SK-N-SH treated with all-trans-retinoic acid at 6 μM for 48 hours (cell line): ENCODE measurements around the gene STPG1.

Experiments
- ATAC-seq: fragments of 200-7000 bp; cut with Tn5 transposase; 3 replicates; pipeline ENCODE4 v1.9.1; 2020; ENCODE audit warnings: mild to moderate bottlenecking, moderate library complexity
- ARNTL ChIP-seq: fragments of 450-650 bp; formaldehyde crosslinking; IDR thresholded peaks from 2 replicates; pipeline ENCODE4 v1.5.0; 2020; ENCODE audit warnings: low read depth, mild to moderate bottlenecking, moderate library complexity, borderline replicate concordance
- BACH2 ChIP-seq: fragments of 250-450 bp; sonication (Bioruptor Pico); IDR thresholded peaks from 2 replicates; pipeline ENCODE4 v1.9.0; 2021; ENCODE audit warnings: mild to moderate bottlenecking, borderline replicate concordance
- CSDC2 ChIP-seq: fragments of 250-450 bp; sonication (Bioruptor Pico); IDR thresholded peaks from 2 replicates; pipeline ENCODE4 v1.5.0; 2020; ENCODE audit warnings: mild to moderate bottlenecking, moderate library complexity
- ESRRG ChIP-seq: fragments of 250-450 bp; sonication (Bioruptor Pico); IDR thresholded peaks from 2 replicates; pipeline ENCODE4 v1.6.1; 2021; ENCODE audit warnings: mild to moderate bottlenecking
- GLIS3 ChIP-seq: fragments of 250-450 bp; sonication (Bioruptor Pico); IDR thresholded peaks from 2 replicates; pipeline ENCODE4 v1.5.0; 2020; ENCODE audit warnings: mild to moderate bottlenecking, moderate library complexity
- ISL1 ChIP-seq: fragments of 250-450 bp; sonication (Bioruptor Pico); IDR thresholded peaks from 2 replicates; pipeline ENCODE4 v2.1.2; 2022; ENCODE audit warnings: mild to moderate bottlenecking, moderate library complexity
- OSR1 ChIP-seq: fragments of 250-450 bp; sonication (Bioruptor Pico); IDR thresholded peaks from 2 replicates; pipeline ENCODE4 v1.8.0; 2022; ENCODE audit warnings: moderate library complexity, mild to moderate bottlenecking, inconsistent platforms
- PATZ1 ChIP-seq: fragments of 250-450 bp; sonication (Bioruptor Pico); IDR thresholded peaks from 2 replicates; pipeline ENCODE4 v1.8.0; 2020; ENCODE audit warnings: mild to moderate bottlenecking, moderate library complexity, borderline replicate concordance
- POU6F1 ChIP-seq: fragments of 250-450 bp; sonication (Bioruptor Pico); IDR thresholded peaks from 2 replicates; pipeline ENCODE4 v1.8.0; 2021; ENCODE audit warnings: low read depth, mild to moderate bottlenecking, moderate library complexity, borderline replicate concordance
- PPARA ChIP-seq: fragments of 250-450 bp; sonication (Bioruptor Pico); IDR thresholded peaks from 2 replicates; pipeline ENCODE4 v1.5.0; 2020; ENCODE audit warnings: mild to moderate bottlenecking, borderline replicate concordance
- RARB ChIP-seq: fragments of 250-450 bp; sonication (Bioruptor Pico); IDR thresholded peaks from 2 replicates; pipeline ENCODE4 v1.8.0; 2021; ENCODE audit warnings: mild to moderate bottlenecking, moderate library complexity
- SNAI2 ChIP-seq: fragments of 250-450 bp; sonication (Bioruptor Pico); IDR thresholded peaks from 2 replicates; pipeline ENCODE4 v1.5.0; 2020; ENCODE audit warnings: mild to moderate bottlenecking, moderate library complexity
- TCF4 ChIP-seq: fragments of 250-450 bp; sonication (Bioruptor Pico); IDR thresholded peaks from 2 replicates; pipeline ENCODE4 v1.8.0; 2021; ENCODE audit warnings: mild to moderate bottlenecking, moderate library complexity, borderline replicate concordance
- TOX ChIP-seq: fragments of 250-450 bp; sonication (Bioruptor Pico); IDR thresholded peaks from 2 replicates; pipeline ENCODE4 v1.8.0; 2021; ENCODE audit warnings: mild to moderate bottlenecking, moderate library complexity, borderline replicate concordance
- TSHZ2 ChIP-seq: fragments of 250-450 bp; sonication (Bioruptor Pico); IDR thresholded peaks from 2 replicates; pipeline ENCODE4 v1.5.0; 2020; ENCODE audit warnings: mild to moderate bottlenecking, moderate library complexity
- ZC3H10 ChIP-seq: fragments of 250-450 bp; sonication (Bioruptor Pico); IDR thresholded peaks from 2 replicates; pipeline ENCODE4 v1.5.1; 2021; ENCODE audit warnings: mild to moderate bottlenecking, moderate library complexity
- ZFP3 ChIP-seq: fragments of 250-450 bp; sonication (Bioruptor Pico); IDR thresholded peaks from 2 replicates; pipeline ENCODE4 v1.5.0; 2020; ENCODE audit warnings: mild to moderate bottlenecking, moderate library complexity
- ZNF565 ChIP-seq: fragments of 450-650 bp; formaldehyde crosslinking; conservative IDR thresholded peaks from 2 replicates; pipeline ENCODE4 v1.5.0; 2020; ENCODE audit warnings: low read depth, mild to moderate bottlenecking, moderate library complexity
- ZNF70 ChIP-seq: fragments of 450-650 bp; formaldehyde crosslinking; IDR thresholded peaks from 2 replicates; pipeline ENCODE4 v1.5.0; 2020; ENCODE audit warnings: mild to moderate bottlenecking, moderate library complexity
- ZNF8 ChIP-seq: fragments of 450-650 bp; formaldehyde crosslinking; IDR thresholded peaks from 2 replicates; pipeline ENCODE4 v1.5.0; 2020; ENCODE audit warnings: mild to moderate bottlenecking, moderate library complexity
- TF ChIP-seq, protein P1 (sequence below): fragments of 250-450 bp; sonication (Bioruptor Pico); IDR thresholded peaks from 2 replicates; pipeline ENCODE4 v1.5.1; 2021; ENCODE audit warnings: mild to moderate bottlenecking, moderate library complexity
- TF ChIP-seq, protein P2 (sequence below): fragments of 250-450 bp; sonication (Bioruptor Pico); IDR thresholded peaks from 2 replicates; pipeline ENCODE4 v1.5.1; 2020; ENCODE audit warnings: low read depth, mild to moderate bottlenecking, moderate library complexity

STPG1 gene

DNA sequence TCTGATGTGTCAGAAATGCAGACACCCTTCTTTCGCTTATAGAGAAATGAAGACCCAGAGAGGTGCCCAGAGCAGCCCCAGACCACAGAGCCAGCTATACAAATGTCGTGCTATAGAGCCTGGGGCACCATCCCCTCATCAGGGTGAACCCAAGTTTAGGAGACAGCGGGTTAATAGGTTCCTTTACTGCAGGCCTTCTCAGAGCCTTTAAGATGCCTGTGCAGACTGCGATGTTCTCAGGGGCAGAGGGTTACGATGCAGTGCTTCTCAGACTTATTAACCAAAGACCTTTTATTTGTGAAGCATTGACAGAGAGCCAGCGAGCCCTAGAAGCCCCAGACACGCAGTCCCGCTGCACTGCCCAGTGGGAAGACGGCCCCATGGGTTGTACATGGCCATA lies 46.9 kb downstream of the STPG1 start:
- no peak for ATAC-seq

DNA sequence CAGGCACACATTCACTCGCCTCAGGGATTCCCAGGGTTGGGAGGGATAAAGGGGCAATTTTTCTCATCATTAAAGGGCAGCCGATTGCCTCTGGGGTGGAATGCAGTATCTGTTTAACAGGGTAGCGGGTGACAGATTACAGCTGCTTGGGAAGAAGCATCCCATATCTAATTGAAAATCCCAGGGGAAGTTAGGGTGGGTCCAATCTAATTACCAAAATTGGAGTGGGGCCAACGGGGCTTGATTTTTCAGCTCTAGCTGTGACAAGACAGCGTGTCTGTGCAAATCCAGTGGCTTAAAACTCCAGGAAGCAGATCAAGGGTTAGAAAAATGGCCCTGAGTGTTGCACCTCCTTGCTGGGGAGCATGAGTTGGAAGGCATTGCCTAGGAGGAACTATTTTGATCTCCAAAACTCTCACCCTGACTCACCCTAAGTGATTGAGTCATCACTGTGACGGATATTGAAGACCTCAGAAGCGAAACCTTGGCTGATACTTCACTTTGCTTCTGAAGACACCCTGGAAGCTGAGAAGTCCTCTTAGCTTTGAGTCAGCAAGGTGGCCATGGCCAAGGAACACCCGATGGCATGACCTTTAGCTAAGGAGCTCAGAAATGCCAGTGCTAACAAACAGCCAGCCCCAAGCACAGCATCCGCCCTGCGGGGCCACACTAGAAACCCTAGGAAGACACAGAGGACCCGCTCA lies 48.5 kb downstream of the STPG1 start:
- peak; percentile 74 for ATAC-seq
- no peak for TF ChIP-seq PATZ1 (CRISPR knock-in tag)
- peak; percentile 57; the same call in 1 of the 2 replicates for TF ChIP-seq TOX (CRISPR knock-in tag)
- TF ChIP-seq ZFP3 (CRISPR knock-in tag), result 0 out of 2 replicates have a peak, but pooled peaks have one; percentile 25
- TF ChIP-seq OSR1 (CRISPR knock-in tag), result no peak
- no peak for TF ChIP-seq ESRRG (CRISPR knock-in tag)

More for the DNA sequence above, 46.9 kb downstream of the STPG1 start:
- TF ChIP-seq GLIS3 (CRISPR knock-in tag), result no peak
- no peak for TF ChIP-seq ZC3H10 (CRISPR knock-in tag)
- no peak for TF ChIP-seq TOX (CRISPR knock-in tag)
- TF ChIP-seq PPARA (CRISPR knock-in tag), result no peak
- TF ChIP-seq, protein P1, sequence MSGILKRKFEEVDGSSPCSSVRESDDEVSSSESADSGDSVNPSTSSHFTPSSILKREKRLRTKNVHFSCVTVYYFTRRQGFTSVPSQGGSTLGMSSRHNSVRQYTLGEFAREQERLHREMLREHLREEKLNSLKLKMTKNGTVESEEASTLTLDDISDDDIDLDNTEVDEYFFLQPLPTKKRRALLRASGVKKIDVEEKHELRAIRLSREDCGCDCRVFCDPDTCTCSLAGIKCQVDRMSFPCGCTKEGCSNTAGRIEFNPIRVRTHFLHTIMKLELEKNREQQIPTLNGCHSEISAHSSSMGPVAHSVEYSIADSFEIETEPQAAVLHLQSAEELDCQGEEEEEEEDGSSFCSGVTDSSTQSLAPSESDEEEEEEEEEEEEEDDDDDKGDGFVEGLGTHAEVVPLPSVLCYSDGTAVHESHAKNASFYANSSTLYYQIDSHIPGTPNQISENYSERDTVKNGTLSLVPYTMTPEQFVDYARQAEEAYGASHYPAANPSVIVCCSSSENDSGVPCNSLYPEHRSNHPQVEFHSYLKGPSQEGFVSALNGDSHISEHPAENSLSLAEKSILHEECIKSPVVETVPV (CRISPR knock-in tag), result no peak
- TF ChIP-seq SNAI2, result no peak
- TF ChIP-seq, protein P2, sequence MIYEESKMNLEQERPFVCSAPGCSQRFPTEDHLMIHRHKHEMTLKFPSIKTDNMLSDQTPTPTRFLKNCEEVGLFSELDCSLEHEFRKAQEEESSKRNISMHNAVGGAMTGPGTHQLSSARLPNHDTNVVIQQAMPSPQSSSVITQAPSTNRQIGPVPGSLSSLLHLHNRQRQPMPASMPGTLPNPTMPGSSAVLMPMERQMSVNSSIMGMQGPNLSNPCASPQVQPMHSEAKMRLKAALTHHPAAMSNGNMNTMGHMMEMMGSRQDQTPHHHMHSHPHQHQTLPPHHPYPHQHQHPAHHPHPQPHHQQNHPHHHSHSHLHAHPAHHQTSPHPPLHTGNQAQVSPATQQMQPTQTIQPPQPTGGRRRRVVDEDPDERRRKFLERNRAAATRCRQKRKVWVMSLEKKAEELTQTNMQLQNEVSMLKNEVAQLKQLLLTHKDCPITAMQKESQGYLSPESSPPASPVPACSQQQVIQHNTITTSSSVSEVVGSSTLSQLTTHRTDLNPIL (CRISPR knock-in tag), result no peak
- TF ChIP-seq RARB, result no peak
- TF ChIP-seq TCF4 (CRISPR knock-in tag), result no peak
- TF ChIP-seq CSDC2 (CRISPR knock-in tag), result no peak
- no peak for TF ChIP-seq OSR1 (CRISPR knock-in tag)
- TF ChIP-seq ARNTL (CRISPR knock-in tag), result no peak
- no peak for TF ChIP-seq ZNF70 (CRISPR knock-in tag)
- no peak for TF ChIP-seq BACH2 (CRISPR knock-in tag)
- no peak for TF ChIP-seq POU6F1 (CRISPR knock-in tag)
- no peak for TF ChIP-seq ZFP3 (CRISPR knock-in tag)
- TF ChIP-seq ZNF8 (CRISPR knock-in tag), result no peak

DNA sequence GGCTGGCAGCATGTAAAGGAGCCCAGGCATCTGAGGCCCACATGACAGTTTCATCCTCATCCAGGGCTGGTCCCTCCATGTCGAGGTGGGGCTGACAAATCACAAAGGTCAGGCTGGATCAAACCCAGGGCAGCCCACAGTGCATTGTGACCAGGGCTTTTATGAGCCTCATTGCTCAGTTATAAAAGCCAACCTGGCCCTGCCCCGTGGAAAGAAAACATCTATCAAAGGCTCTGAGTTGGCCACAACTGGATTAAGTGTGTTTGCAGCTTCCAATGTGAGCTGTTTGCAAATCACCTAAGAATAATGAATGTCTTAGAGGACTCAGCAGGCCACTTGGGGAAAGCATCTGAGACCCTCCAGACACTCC lies 49.0 kb downstream of the STPG1 start:
- TF ChIP-seq BACH2 (CRISPR knock-in tag) (no peak), TOX (CRISPR knock-in tag) (no peak), ZNF70 (CRISPR knock-in tag) (no peak), POU6F1 (CRISPR knock-in tag) (no peak), ARNTL (CRISPR knock-in tag) (no peak), ZNF565 (no peak), TCF4 (CRISPR knock-in tag) (no peak), ISL1 (no peak), ZNF8 (CRISPR knock-in tag) (no peak), TSHZ2 (CRISPR knock-in tag) (no peak), ESRRG (CRISPR knock-in tag) (no peak), ZFP3 (CRISPR knock-in tag) (no peak), OSR1 (CRISPR knock-in tag) (no peak)
- TF ChIP-seq, protein P2 (CRISPR knock-in tag), result no peak
- TF ChIP-seq, protein P1 (CRISPR knock-in tag), result no peak
- TF ChIP-seq, all 23 proteins: peak for 0
- ATAC-seq, result peak; percentile 5; the same call in 2 of the 3 replicates
